GM18861 (cell line): Measurements from ENCODE around the gene DEFB128.
"Not testable (repeated sequence)": the region's sequence is repeated elsewhere in the genome, so short reads cannot be mapped to it uniquely, and the experiment has no call there.

Experiments used
- ATAC-seq: cut with Tn5 transposase; IDR thresholded peaks from one replicate; pipeline ENCODE4 v1.9.1; 2021; ENCODE audit not compliant: unreplicated experiment

The DEFB128 gene

DNA sequence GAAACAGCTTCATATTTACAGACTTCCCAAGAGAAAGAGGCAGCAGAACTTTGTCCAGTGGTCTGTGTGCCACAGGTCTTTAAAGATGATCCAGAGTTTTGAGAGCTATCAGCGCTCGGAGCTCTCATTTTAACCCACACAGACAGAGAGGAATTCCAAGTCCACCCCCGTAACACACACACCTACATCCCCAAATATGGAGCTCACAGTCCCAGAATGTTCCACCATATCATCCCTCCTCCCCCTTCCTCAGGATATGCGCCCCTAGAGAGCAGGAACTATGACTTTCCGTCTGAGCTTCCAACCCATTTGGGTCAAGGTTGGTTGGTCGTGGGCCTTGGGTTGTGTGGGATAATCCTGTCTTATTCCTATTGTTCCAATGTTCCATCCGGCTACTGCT, at the start of gene DEFB128:
Gene DEFB128 (minus strand): TSS at position 101 of the 400 bp plus-strand sequence. CDS start 88 bp downstream, at position 13.
- ATAC-seq = no peak

DNA sequence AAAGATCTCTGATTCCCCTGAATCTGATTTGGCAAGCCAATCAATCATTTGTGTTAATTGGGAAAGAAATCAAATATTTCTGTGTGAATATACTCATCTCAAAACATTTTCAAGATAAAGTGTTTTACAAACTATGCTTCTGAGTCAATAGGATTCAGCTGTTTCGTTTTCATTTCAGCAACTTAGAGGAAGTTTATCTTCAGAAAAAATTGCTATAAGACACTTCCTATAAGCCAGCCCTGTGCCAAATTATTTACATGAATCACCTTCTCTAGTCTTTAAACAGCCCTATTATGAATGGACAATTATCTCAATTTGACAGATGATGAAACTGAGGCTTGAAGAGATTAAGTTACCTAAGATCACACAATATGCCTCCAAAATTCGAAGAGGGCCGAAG, 48.4 kb upstream of the DEFB128 start:
- no peak for ATAC-seq

DNA sequence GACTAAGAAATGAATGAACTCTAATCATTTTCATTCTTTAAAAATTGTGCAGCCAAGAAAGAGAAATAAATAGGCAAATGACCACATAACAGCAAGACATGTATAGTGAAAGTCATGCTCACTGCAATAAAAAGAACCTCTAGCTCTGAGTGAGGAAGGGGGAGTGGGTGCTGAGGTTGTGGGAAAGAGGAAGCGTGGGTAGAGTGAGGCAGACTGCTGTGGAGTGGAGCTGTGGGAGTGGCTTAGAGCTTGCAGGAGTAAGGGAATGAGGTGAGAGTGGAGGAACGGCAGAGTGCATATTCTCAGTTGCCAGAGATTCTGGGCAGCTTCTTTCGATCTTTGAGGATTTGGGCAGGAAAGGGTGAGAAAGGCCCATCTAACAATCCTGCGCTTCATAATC, 48.0 kb upstream of the DEFB128 start:
- ATAC-seq = no peak

DNA sequence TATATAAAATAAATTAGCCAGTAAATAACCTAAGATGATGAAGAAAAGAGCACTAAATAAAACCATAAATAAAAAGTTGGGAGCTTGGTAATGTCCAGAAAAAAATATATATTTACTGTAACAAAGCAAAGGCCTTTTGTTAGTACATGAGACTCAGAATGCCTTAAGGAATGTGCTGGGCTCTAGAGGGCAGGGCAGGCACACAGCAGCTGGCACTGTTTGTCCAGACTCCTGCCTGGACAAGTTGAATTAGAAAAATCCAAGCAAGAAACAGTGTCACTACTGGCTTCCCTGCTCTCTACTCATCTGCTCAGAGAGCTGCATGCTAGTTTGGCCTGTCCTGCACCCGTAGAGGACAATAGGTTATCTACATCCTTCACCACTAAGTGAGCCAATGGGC, 46.4 kb upstream of the DEFB128 start:
- no peak for ATAC-seq

DNA sequence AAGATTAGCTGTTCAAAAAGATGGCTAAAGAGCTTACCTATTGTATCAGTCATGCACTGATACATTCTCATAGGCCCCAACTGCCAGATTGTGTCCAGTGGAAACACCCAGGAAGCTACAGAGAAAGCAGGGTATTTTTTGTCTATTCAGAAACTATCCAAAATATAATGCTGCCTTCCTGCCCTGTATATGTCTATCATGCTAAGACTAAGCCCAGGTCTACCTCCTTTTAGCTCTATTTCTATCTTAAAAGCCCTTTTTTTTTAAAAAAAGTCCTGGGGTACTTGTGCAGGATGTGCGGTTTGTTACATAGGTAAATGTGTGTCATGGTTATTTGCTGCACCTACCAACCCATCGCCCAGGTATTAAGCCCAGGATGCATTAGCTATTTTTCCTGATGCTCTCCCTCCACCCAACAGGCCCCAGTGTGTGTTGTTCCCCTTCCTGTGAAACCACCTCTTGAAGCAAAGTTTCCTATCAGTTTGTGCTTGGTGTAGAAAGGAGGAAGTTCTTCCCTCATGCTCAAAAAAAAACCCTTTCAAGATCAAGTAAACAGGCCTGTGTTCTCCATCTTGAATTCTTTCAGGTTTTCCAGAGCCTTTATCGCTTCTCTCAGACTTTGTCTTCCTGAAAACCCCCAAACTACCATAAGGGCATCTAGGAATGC, 38.1 kb upstream of the DEFB128 start:
- ATAC-seq = no peak

DNA sequence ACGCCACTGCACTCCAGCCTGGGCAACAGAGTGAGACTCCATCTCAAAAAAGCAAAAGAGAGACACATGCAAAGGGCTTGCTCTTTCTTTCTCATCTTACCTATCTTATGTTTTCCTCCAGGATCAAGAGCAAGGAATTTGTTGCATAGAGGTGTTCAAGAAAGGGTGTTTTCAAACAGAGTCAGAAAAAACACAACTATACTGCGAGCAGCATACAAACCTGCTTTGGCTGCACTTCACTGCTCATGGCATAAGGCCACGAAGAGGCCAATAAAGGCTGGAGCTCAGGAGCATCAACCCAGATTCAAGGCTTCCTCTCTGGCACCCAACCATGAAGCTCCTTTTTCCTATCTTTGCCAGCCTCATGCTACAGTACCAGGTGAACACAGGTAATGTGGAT, 37.4 kb upstream of the DEFB128 start, which contains the start of gene DEFB129:
Gene DEFB129 (plus strand): TSS at position 301 of the 400 bp plus-strand sequence. CDS start 31 bp downstream, at position 332.
- no peak for ATAC-seq

DNA sequence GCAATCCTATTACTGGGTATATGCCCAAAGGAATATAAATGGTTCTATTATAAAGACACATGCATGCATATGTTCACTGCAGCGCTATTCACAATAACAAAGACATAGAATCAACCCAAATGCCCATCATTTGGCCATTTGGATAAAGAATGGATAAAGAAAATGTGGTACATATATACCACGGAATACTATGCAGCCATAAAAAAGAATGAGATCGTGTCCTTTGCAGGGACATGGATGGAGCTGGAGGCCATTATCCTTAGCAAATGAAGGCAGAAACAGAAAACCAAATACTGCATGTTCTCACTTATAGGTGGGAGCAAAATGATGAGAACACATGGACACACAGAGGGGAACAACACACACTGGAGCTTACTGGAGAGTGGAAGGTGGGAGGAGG, 36.4 kb upstream of the DEFB128 start:
- ATAC-seq = not testable (repeated sequence)

DNA sequence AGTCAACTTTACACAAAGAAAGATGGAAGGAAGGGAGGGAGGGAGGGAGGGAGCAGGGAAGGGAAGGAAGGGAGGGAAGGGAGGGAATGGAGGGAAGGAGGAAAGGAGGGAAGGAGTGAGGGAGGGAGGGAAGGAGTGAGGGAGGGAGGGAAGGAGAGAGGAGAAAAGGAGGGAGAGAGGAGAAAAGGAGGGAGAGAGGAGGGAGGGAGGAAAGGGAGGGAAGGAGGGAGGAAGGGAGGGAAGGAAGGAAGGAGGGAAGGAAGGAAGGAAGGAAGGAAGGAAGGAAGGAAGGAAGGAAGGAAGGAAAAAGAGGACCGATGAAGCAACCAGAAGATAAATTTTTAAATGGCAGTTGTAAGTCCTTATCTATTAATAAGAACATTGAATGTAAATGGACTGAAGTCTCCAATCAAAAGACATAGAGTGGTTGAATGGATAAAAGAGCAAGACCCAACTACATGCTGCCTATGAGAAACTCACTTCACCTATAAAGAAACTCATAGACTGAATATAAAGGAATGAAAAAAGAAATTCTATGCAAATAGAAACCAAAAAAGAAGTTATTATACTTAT, 31.8 kb upstream of the DEFB128 start:
- no peak for ATAC-seq

DNA sequence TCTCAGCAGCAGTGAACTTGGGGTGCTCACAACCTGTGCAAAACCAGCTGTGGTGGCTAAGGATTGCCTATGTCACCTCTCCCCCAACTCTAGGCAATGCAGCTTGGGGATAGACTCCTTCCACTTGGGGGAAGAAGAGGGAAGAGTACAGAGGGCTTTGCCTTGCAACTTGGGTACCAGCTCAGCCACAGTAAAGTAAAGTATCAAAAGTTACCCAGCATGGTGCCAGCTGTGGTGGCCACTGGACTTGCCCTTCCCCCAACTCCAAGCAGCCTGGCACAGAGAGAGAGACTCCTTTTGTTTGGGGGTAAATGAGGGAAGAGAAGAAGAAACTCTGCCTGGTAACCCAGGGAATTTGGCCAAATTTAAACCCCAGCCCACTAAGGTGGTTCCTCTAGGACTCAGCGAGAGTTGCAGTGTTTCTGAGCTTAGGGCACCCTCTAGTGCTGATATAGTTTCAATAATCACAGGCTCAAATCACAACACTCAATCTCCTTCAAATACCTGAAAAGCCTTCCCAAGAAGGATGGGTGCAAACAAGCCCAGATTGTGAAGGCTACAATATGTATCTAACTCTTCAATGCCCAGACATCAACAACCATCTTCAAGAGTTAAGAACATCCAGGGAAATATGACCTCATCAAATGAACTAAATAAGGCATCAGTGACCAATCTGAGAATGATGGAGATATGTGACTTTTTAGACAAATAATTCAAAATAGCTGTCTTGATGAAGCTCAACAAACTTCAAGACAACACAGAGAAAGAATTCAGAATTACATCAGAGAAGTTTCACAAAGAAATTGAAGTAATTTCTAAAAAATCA, 30.0 kb upstream of the DEFB128 start:
- ATAC-seq = no peak

DNA sequence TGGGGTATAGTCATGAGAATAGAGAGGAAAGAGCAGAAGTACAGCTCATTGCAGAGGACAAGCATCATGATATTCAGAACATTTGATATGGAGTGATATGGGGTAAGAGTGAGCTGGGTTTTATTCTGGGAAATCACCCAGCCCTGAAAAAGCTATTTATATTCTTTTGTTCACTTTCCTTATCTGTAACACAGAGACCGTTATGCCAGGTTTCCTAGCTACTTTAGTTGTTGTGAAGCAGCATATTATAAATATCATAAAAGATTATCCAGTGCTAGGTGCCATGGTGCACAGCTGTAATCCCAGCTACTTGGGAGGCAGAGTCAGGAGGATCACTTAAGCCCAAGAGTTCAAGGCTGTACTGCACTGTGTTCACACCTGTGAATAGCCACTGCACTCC, 27.8 kb upstream of the DEFB128 start:
- ATAC-seq = no peak

DNA sequence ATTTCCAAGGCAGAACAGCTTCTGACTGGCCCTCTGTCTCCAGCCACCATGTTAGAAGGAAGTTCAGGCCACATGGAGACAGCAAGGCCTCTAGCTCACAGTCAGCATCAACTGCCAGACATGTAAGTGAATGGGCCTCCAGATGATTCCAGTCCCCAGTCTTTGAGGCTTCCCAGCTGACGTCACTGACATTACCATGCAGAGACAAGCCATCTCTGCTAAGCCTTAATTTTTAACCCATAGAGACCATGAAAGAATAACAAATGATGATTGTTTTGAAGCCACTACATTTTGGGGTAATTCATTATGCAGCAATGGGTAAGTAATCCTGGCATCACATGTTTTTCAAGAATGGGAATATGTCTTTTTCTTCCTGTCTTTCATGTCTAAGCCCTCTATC, 26.3 kb upstream of the DEFB128 start:
- ATAC-seq = no peak

DNA sequence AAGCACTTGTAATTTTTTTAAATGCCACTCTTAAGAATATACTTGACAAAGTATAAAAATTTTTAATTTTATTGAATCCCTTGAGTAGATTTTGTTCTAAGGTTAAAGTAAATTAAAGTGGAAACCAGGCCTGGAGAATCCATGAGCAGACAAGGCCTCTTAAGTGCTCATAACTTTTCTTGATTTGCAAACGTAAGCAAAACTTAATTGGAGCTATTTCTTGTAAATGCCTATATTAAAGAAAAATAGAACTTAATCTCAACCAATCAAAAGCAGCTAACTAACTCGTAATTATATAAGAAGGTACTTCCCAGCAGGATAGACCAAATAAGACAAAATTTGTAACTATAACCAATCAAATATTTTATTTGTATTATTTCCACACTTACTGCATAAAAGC, 24.9 kb upstream of the DEFB128 start:
- no peak for ATAC-seq

DNA sequence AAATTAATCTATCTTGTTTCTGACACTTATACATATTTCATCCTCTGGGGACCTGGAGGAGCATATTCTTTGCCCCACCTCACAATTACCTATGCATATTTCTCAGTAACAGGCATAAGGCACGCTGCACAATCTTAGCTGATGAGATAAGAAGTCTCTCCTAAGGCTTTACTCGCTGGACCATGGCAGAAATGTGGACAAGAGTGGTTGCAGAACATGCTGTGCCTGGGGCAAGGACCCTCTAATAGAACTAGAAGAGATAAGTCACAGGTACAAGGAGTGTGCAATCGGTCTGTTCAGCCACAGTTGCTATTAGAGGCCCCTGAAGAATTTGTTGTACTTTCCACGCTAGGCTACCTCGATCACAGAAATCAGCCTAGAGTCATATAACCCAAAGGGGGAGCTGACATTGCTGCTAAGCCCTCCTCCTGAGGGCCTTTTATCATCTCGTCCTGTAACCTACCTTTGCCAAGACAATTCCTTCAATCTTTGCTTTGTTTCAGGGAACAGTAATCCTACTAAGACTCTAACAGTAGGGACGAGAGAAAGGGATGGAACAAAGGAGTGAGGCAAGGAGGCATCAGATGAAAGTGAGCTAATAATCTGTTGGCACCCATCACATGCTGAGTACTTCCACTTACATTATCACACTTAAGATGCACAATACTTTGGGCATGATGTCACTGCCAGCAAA, 21.4 kb upstream of the DEFB128 start:
- no peak for ATAC-seq

DNA sequence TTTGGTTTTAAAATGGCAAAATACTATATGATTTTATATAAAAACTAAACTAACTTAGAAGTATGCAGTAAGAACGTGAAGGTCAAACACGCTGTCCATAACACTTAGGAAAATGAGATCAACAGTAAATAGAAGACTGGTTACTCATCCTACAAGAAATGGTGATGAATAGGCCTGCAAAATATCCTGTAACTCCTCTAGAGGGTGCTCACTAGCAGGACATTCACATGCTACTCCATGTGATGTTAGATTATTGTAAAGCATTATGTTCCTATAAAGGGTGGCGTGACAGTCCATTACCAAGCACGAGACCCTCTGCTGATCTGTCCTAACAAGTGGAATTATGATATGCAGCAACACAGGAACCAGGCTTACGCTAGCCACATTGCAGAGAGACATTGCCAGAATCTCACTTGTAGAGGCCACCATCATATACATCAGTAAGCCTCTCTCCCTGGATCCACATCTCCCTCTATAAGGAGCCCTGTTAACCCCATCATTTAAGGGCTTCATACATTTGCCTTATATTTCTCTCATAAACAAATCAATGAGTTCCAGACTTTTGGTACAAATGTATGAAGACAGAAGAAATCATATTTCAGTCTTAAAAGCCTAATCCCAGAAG, 19.5 kb upstream of the DEFB128 start:
- peak; percentile 49 for ATAC-seq

DNA sequence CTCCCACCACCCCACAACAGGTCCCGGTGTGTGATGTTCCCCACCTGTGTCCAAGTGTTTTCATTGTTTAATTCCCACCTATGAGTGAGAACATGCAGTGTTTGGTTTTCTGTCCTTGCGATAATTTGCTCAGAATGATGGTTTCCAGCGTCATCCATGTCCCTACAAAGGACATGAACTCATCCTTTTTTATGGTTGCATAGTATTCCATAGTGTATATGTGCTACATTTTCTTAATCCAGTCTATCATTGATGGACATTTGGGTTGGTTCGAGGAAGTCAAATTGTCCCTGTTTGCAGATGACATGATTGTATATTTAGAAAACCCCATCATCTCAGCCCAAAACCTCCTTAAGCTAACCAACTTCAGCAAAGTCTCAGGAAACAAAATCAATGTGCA, 14.1 kb upstream of the DEFB128 start:
- ATAC-seq = not testable (repeated sequence)

DNA sequence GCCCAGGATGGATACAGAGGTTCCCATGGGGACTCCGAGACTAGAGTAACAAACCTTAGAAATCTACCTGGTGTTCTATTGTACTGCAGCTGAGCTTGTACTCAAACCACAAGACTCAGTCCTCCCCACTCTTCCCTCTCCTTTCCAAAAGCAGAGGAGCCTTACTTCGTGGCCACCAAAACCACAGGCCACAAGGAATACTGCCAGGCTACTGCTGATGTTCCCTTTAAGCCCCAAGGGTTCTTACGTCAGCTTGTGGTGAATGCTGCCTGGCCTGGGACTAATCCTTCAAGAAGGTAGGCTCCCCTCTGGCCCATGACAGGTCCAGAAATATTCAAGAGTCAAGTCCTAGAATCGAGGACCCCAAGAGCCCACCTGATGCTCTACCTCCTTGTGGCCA, 10.5 kb upstream of the DEFB128 start:
- no peak for ATAC-seq

DNA sequence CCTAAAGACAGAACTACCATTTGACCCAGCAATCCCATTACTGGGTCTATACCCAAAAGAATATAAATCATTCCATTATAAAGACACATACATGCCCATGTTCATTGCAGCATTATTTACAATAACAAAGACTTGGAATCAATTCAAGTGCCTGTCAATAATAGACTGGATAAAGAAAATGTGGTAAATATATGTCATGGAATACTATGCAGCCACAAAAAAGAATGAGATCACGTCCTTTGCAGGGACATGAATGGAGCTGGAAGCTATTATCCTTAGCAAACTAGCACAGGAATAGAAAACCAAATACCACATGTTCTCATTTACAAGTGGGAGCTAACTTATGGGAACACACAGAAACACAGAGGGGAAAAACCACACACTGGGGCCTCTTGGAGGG, 8.7 kb upstream of the DEFB128 start:
- ATAC-seq = no peak

DNA sequence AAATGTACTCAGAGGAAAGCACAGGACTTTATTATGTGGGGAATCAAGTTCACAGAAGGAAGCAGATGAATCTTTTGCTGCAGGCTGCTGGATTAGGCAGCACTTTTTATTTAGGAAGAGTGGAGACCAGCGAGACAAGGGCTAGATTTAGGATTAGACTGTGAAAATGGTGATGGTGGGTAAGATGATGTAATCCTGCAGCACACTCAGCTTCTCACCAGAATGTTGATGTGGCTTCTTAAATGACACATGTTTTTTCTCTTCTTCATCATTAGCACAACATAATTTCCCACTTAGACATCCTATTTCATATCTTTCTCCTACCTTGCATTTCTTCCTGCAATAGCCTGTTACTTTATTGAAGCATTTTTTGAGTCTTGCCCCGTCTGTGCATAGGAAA, 1.8 kb downstream of the DEFB128 start:
- no peak for ATAC-seq

DNA sequence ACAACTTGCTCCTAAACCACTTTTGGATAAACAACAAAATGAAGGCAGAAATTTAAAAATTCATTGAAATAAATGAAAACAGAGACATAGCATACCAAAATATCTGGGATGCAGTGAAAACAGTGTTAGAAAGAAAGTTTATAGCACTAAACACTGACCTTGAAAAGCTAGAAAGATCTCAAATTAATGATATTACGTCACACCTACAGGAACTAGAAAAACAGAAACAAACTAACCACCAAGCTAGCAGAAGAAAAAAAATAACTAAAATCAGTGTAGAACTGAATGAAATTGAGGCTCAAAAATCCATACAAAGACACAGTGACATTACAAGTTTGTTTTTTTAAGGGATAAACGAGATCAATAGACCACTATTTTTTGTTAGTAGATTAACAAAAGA, 5.2 kb downstream of the DEFB128 start:
- ATAC-seq = no peak

DNA sequence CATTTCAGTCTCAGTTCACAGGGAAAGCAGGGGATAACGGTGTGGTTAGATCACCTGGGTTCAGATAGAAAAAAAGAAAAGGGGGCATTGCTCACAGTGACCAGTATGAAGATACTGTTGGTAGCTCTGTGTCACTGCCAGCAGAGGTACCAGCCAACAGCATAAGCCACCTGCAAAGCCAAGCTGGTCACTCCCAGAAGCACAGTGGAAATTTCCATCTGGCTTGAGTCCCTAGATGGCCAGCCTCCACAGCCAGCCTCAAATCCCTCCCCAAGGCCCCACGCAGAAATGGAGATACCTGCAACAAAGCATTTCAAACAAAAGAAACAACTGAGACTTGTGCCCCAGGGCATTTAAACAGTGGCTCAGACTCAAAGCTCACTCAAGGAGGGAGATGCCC, 20.6 kb downstream of the DEFB128 start:
- ATAC-seq = no peak

DNA sequence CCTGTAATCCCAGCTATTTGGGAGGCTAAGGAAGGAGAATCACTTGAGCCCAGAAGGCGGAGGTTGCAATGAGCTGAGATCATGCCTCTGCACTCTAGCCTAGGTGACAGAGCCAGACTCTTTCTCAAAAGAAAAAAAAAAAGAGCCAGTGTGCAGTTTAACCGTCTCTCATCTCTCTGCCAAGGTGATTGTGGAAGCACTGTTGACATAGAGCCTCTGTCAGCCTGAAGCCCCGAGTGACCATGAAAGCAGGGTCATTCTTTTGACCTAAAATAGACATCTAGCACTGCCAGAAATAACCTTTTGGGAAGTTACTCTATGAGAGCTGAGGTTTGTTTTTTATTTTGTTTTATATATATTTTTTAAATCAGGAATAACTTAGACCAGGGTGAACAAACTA, 24.9 kb downstream of the DEFB128 start:
- ATAC-seq = no peak
